MG63 (cell line): ENCODE measurements around the gene CCDC51. TPM values are rescaled to one million over a fixed set of nuclear protein-coding genes. Genes with fewer than 3 reads are reported as not detected.
"Not testable (repeated sequence)": the region's sequence is repeated elsewhere in the genome, so short reads cannot be mapped to it uniquely, and the experiment has no call there.

Experiments
- DNase-seq: peaks from one replicate; pipeline ENCODE4 v3.0.0-alpha.2; 2020
- H3K27me3 ChIP-seq: fragments of 250-450 bp; sonication (Bioruptor Pico); 2 replicates; pipeline ENCODE4 v1.5.1; 2020; ENCODE audit warnings: mild to moderate bottlenecking, moderate library complexity
- H3K36me3 ChIP-seq: fragments of 250-450 bp; sonication (Bioruptor Pico); 2 replicates; pipeline ENCODE4 v1.5.1; 2020; ENCODE audit warnings: mild to moderate bottlenecking, moderate library complexity
- H3K4me3 ChIP-seq: fragments of 250-450 bp; sonication (Bioruptor Pico); 2 replicates; pipeline ENCODE4 v1.5.1; 2020; ENCODE audit warnings: mild to moderate bottlenecking, moderate library complexity
- H3K9me3 ChIP-seq: fragments of 250-450 bp; sonication (Bioruptor Pico); 2 replicates; pipeline ENCODE4 v1.5.1; 2020; ENCODE audit warnings: mild to moderate bottlenecking, moderate library complexity
- total RNA-seq: library from RNA; depleted of rRNA; stranded (reverse); fragments of >200 nt; shearing (Covaris generic); gene quantifications from 2 replicates; pipeline ENCODE4 v1.2.3, GENCODE V29; 2014; ENCODE audit warnings: low replicate concordance; rRNA removed

Gene CCDC51
- 26.9 and 28.6 TPM in 2 replicates for total RNA-seq

- Histone ChIP-seq H3K9me3 (no peaks in the 10 kb centered on the region), H3K4me3 (peak within 1 kb of the TSS; percentile 93), H3K27me3 (no peaks in the 10 kb centered on the region), H3K36me3 (peaks cover 12% of the 10 kb centered on the region)
- DNase-seq: peak; percentile 94
Observed at GRCh38 chr3:48439820-48440589, at the start of gene CCDC51, which contains the start of gene TMA7. Gene CCDC51, minus strand, starts transcription at chr3:48440119. Its CDS starts 4,991 bp downstream, at chr3:48435128. Gene TMA7, plus strand, starts transcription at chr3:48440257. Its CDS starts 40 bp downstream, at chr3:48440297.

DNA sequence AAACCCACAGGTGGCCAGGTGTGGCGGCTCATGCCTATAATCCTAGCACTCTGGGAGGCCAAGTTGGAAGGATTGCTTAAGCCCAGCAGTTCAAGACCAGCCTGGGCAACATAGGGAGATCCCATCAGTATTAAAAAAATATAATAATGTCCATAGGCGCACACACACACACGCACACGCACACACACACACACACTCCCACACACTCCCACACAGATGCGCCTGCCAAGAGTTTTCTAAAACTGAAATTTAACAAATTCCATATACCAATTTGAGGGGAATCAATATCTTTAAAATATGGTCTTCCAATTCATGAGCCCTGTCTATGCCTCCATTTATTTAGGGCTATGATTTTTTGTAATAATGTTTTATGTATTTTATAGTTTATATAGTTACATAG is 47.0 kb upstream of the CCDC51 start:
- Histone ChIP-seq H3K4me3 (no peak overlapping the region), H3K27me3 (no peaks in the 10 kb centered on the region), H3K9me3 (no peaks in the 10 kb centered on the region), H3K36me3 (no peaks in the 10 kb centered on the region)
- no peak for DNase-seq

- not testable (repeated sequence) for H3K36me3 ChIP-seq, H3K4me3 ChIP-seq, DNase-seq
Observed at GRCh38 chr3:48482822-48483221, 42.9 kb upstream of the CCDC51 start.

GRCh38 chr3:48480891-48481290 is 41.0 kb upstream of the CCDC51 start:
- not testable (repeated sequence) for DNase-seq, H3K9me3 ChIP-seq, H3K27me3 ChIP-seq, H3K4me3 ChIP-seq, H3K36me3 ChIP-seq

More at GRCh38 chr3:48482822-48483221, 42.9 kb upstream of the CCDC51 start:
- not testable (repeated sequence) for H3K27me3 ChIP-seq, H3K9me3 ChIP-seq

GRCh38 chr3:48478626-48479555 is 39.0 kb upstream of the CCDC51 start:
- H3K4me3 ChIP-seq: no peak overlapping the region
- H3K36me3 ChIP-seq: no peaks in the 10 kb centered on the region
- no peak for DNase-seq
- no peaks in the 10 kb centered on the region for H3K27me3 ChIP-seq
- H3K9me3 ChIP-seq: no peaks in the 10 kb centered on the region

DNA sequence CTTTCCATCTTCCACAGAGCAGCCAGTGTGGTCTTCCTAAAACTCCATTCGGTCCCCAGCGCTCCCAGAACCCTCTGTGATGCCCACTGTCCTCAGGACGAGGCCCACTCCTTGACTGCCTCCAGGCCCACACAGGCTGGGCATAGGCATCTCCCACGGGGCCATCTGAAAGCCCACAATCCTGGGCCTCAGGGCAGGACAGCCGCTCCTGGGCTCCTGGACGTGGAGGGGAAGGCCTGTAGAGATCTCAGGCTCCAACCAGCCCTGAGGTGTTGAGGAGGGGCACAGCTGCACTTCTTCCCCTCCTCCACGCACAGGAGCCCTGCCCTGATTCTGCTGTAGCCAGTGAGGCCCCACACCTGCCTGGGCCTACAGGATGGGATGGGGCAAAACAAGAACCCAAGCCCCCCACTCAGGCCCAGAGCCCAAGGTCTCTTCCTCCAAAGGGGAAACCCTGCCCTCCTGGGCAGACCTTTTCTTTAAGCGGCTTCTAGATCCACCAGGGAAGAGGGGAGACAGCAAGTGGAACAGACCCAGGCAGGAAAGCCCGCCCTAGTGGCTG is 38.1 kb upstream of the CCDC51 start:
- no peak overlapping the region for H3K4me3 ChIP-seq
- DNase-seq: no peak
- H3K27me3 ChIP-seq: no peaks in the 10 kb centered on the region
- H3K9me3 ChIP-seq: no peaks in the 10 kb centered on the region
- H3K36me3 ChIP-seq: no peaks in the 10 kb centered on the region

DNA sequence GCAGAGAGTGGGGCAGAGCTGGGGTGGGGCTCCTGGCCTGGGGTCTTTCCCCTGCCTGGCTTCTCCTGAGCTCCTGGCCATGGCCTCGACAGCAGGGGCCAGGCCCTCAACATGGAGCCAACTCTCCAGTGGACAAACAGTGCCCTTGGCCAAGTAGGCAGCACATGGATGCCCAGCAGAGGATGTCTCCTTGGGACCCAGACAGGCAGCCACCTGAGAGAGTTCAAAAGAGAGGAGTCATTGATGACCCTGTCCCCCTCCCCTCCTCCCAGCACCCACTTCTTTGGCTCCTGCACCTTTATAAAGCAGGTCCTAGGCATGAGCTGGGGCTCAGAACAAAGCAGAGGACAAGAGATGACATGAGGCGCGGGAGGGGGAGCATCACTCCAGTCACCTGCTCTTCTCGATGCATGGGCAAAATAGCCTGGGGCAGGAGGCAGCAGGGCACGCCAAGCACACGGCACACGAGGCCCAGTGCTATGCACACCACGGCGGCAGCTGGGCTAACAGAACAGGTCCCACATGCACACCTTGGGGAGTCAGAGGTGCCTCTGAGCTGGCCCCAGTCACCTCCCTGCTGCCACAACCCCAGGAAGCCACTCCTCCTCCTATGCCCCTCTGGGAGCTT is 36.6 kb upstream of the CCDC51 start:
- no peaks in the 10 kb centered on the region for H3K9me3 ChIP-seq
- H3K4me3 ChIP-seq: no peak overlapping the region
- no peak for DNase-seq
- no peaks in the 10 kb centered on the region for H3K27me3 ChIP-seq
- H3K36me3 ChIP-seq: no peaks in the 10 kb centered on the region

- H3K4me3 ChIP-seq: no peak overlapping the region
- H3K36me3 ChIP-seq: no peaks in the 10 kb centered on the region
- no peaks in the 10 kb centered on the region for H3K9me3 ChIP-seq
- DNase-seq: no peak
- H3K27me3 ChIP-seq: no peaks in the 10 kb centered on the region
Observed at GRCh38 chr3:48475188-48475587, 35.3 kb upstream of the CCDC51 start.

DNA sequence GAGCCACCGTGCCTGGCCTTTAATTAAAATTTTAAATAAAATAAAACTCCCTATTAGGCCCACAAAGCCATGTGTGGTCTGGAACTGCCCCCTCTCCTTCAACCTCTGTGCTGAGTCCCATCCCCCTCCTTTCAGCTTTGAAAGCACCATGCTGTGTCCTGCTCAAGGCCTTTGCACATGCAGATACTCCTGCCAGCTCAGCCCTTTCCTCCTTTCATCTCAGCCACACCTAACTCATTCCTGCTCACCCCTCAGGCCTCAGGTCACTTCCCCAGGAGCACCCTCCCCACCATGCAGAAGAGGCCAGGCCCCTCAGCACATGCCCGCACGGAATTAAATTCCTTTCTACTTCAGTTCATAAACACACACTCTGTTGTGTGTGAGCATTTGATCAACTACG is 34.7 kb upstream of the CCDC51 start:
- Histone ChIP-seq H3K4me3 (no peak overlapping the region), H3K36me3 (no peaks in the 10 kb centered on the region; the same call in 1 of the 2 replicates), H3K27me3 (no peaks in the 10 kb centered on the region), H3K9me3 (no peaks in the 10 kb centered on the region)
- no peak for DNase-seq

DNA sequence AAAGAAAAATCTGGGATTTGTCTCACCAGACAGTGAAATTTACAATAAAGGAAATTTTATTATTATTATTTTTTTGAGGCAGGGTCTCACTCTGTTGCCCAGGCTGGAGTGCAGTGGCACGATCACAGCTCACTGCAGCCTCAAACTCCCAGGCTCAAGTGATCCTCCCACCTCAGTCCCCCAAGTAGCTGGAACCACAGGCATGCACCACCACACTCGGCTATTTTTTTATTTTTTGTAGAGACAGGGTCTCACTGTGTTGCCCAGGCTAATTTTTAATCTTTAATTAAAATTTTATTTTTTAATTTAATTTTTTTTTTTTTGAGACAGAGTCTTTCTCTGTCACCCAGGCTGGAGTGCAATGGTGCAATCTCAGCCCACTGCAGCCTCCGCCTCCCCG is 34.1 kb upstream of the CCDC51 start:
- not testable (repeated sequence) for DNase-seq, H3K4me3 ChIP-seq, H3K36me3 ChIP-seq, H3K27me3 ChIP-seq, H3K9me3 ChIP-seq

GRCh38 chr3:48473617-48473952 is 33.7 kb upstream of the CCDC51 start:
- DNase-seq: no peak
- Histone ChIP-seq H3K36me3 (no peaks in the 10 kb centered on the region; the same call in none of the 2 replicates), H3K27me3 (no peaks in the 10 kb centered on the region), H3K4me3 (no peak overlapping the region), H3K9me3 (no peaks in the 10 kb centered on the region)

DNA sequence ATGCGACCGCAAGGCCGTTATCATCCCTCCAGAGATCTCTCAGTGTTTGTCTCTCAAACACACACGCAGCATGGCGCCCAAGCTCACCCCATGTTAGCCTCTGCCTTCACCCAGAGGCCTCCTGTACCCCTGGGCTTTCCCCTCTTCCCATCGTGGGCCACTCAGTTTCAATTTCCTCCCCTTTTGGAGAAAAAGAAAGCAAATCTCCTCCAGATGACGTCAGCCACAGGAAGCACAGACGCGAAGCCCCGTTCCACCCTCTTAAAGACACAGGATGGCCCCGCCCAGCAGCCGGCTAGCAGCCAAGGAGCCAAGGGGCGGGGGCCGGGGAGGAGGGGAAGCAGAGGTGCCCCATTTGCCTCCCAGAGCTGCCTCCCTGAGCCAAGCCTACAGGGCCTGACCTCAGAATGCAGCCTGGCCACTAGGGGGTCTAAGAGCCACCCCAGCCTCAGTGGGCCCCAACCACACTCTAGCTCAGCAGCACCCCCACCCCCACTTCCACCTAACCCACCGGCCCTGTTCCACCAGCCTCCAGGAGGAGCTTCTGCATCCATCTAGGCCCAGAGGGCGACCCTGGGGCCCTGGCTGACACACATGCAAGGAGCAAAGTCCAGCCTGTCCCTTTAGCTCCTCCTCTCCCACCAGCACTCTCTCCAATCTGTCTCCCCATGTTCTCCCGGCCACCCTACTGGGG is 33.2 kb upstream of the CCDC51 start:
- peaks cover 2% of the 10 kb centered on the region for H3K36me3 ChIP-seq
- H3K27me3 ChIP-seq: no peaks in the 10 kb centered on the region
- no peaks in the 10 kb centered on the region for H3K9me3 ChIP-seq
- DNase-seq: peak; percentile 88
- peak overlapping the region; percentile 69 for H3K4me3 ChIP-seq

GRCh38 chr3:48472673-48472922 is 32.7 kb upstream of the CCDC51 start:
- Histone ChIP-seq H3K9me3 (no peaks in the 10 kb centered on the region), H3K4me3 (peak overlapping the region; percentile 69), H3K27me3 (no peaks in the 10 kb centered on the region), H3K36me3 (peaks cover 5% of the 10 kb centered on the region)
- DNase-seq: peak; percentile 31

GRCh38 chr3:48470286-48470685 is 30.4 kb upstream of the CCDC51 start:
- no peaks in the 10 kb centered on the region for H3K27me3 ChIP-seq
- no peak overlapping the region for H3K4me3 ChIP-seq
- no peak for DNase-seq
- H3K9me3 ChIP-seq: no peaks in the 10 kb centered on the region
- peaks cover 19% of the 10 kb centered on the region for H3K36me3 ChIP-seq

DNA sequence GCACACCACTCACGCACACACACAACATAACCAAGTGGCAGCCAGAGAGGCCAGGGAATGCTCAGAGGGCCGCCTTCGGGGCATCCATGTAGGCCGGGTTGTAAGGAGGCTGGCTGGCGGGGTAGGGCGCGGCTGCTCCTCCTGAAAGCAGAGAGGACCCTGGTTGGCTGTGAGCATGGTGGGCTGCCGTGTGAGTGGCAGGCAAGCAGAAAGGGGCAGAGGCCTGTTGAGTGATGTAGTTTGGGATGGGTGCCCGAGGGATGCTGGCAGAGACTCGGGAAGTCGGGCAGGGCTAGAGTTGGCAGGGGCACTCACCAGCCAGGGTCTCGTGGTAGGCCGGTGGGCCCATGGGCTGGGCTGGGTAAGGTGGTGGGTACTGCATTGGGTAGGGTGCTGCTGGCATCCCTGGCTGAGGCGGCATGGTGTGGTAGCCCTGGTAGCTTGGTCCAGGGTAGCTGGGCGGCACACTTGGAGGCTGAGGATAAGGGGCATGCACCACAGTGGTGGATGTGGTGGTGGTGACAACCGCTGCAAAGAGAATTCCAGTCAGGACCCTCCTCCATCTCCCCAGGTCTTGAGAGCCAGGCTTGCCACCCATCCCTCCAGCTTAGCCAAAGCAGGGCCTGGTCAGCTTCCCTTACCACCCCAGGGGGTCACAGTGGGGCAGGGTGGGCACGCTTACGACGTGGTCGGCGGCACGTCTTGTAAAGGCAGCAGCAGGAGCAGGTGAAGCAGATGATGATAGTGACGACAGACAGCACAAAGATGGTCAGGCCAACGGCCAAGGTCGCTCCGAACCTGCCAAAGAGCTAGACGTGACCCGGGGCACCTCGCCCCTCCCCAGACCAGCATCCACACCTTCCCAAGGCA is 29.4 kb upstream of the CCDC51 start:
- H3K36me3 ChIP-seq: peaks cover 21% of the 10 kb centered on the region
- DNase-seq: no peak
- H3K4me3 ChIP-seq: no peak overlapping the region
- no peaks in the 10 kb centered on the region for H3K27me3 ChIP-seq
- H3K9me3 ChIP-seq: no peaks in the 10 kb centered on the region

GRCh38 chr3:48468329-48468731 is 28.4 kb upstream of the CCDC51 start:
- Histone ChIP-seq H3K27me3 (no peaks in the 10 kb centered on the region), H3K36me3 (peaks cover 21% of the 10 kb centered on the region), H3K4me3 (no peak overlapping the region), H3K9me3 (no peaks in the 10 kb centered on the region)
- DNase-seq: no peak
